Fibroblast of lung (primary cell): ENCODE measurements around the gene GRB10.

Experiments
- CTCF ChIP-seq, 2 donors: IDR thresholded peaks in 1 of 2; conservative IDR thresholded peaks in 1 of 2; 1 replicate in 1 of 2; 2 replicates in 1 of 2; pipeline ENCODE4 v1.5.1; 2011 to 2012; ENCODE audit warnings: low read length in 2 of 2, control low read depth in 1 of 2, inconsistent platforms in 1 of 2, low read depth in 1 of 2, mild to moderate bottlenecking in 1 of 2
- EZH2 ChIP-seq: IDR thresholded peaks from 2 replicates; pipeline ENCODE4 v1.5.1; 2012; ENCODE audit warnings: low read length, control low read depth, mild to moderate bottlenecking; ENCODE audit errors: missing control alignments

GRCh38 chr7:50684713-50685075, 98.0 kb downstream of the GRB10 start:
- TF ChIP-seq CTCF (conservative IDR thresholded peaks at IDR 0.05 in 1 of 2, IDR thresholded peaks at IDR 0.05 in 1 of 2; ENCODE audit: low read depth in 1 of 2, low read length in 2 of 2) (no peak), EZH2 (no peak)
